ENCODE data around the gene AATF.

- TF ChIP-seq, protein P1, sequence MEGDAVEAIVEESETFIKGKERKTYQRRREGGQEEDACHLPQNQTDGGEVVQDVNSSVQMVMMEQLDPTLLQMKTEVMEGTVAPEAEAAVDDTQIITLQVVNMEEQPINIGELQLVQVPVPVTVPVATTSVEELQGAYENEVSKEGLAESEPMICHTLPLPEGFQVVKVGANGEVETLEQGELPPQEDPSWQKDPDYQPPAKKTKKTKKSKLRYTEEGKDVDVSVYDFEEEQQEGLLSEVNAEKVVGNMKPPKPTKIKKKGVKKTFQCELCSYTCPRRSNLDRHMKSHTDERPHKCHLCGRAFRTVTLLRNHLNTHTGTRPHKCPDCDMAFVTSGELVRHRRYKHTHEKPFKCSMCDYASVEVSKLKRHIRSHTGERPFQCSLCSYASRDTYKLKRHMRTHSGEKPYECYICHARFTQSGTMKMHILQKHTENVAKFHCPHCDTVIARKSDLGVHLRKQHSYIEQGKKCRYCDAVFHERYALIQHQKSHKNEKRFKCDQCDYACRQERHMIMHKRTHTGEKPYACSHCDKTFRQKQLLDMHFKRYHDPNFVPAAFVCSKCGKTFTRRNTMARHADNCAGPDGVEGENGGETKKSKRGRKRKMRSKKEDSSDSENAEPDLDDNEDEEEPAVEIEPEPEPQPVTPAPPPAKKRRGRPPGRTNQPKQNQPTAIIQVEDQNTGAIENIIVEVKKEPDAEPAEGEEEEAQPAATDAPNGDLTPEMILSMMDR (IDR thresholded peaks at IDR 0.05 in 8 of 11, conservative IDR thresholded peaks at IDR 0.05 in 3 of 11), result no peak
- no peak for TF ChIP-seq POLR2AphosphoS5 (IDR thresholded peaks at IDR 0.05)
Measured at GRCh38 chr17:36923814-36924221, 24.9 kb upstream of the AATF start.
